KMS-11 (cell line): ENCODE data around the gene ADAM12.

ENCODE experiments used
- H2AFZ ChIP-seq: fragments of 200-600 bp; sonication (generic); 2 replicates; pipeline ENCODE4 v1.6.1; 2016; ENCODE audit warnings: antibody characterized with exemption, mixed run types, low read depth
- H3K27ac ChIP-seq: fragments of 200-600 bp; sonication (generic); 2 replicates; pipeline ENCODE4 v1.6.1; 2016; ENCODE audit warnings: mild to moderate bottlenecking, mixed run types
- H3K27me3 ChIP-seq: fragments of 200-600 bp; sonication (generic); 2 replicates; pipeline ENCODE4 v1.6.1; 2017; ENCODE audit warnings: mild to moderate bottlenecking, low read depth, mixed run types, moderate library complexity; ENCODE audit not compliant: insufficient read depth
- H3K36me3 ChIP-seq: fragments of 200-600 bp; sonication (generic); 2 replicates; pipeline ENCODE4 v1.6.1; 2017; ENCODE audit warnings: mild to moderate bottlenecking, mixed run types; ENCODE audit not compliant: insufficient read depth
- H3K4me1 ChIP-seq: fragments of 200-600 bp; sonication (generic); 2 replicates; pipeline ENCODE4 v1.6.1; 2016; ENCODE audit warnings: mild to moderate bottlenecking, low read depth, mixed run types; ENCODE audit not compliant: poor library complexity, severe bottlenecking
- H3K4me2 ChIP-seq: fragments of 200-600 bp; sonication (generic); 2 replicates; pipeline ENCODE4 v1.7.0; 2016; ENCODE audit warnings: mild to moderate bottlenecking, mixed run types
- H3K4me3 ChIP-seq: fragments of 200-600 bp; sonication (generic); IDR thresholded peaks from 2 replicates; pipeline ENCODE4 v1.6.1; 2017; ENCODE audit warnings: low read depth, low read length, mixed read lengths; ENCODE audit not compliant: insufficient read depth
- H3K79me2 ChIP-seq: fragments of 200-600 bp; sonication (generic); 2 replicates; pipeline ENCODE4 v1.6.1; 2016; ENCODE audit warnings: low read depth, mixed run types; ENCODE audit not compliant: insufficient read depth
- H3K9ac ChIP-seq: fragments of 200-600 bp; sonication (generic); 2 replicates; pipeline ENCODE4 v1.6.1; 2016; ENCODE audit warnings: mild to moderate bottlenecking, mixed run types
- H4K20me1 ChIP-seq: fragments of 200-600 bp; sonication (generic); 2 replicates; pipeline ENCODE4 v1.6.1; 2016; ENCODE audit warnings: mild to moderate bottlenecking, mixed run types; ENCODE audit not compliant: insufficient read depth
- CTCF ChIP-seq: fragments of 200-600 bp; sonication (generic); conservative IDR thresholded peaks from 2 replicates; pipeline ENCODE4 v1.6.1; 2017; ENCODE audit warnings: low read depth, mild to moderate bottlenecking, antibody characterized with exemption, low read length, moderate library complexity, mixed read lengths

Gene ADAM12

GRCh38 chr10:126016882-126017281 is 371.4 kb downstream of the ADAM12 start:
- no peaks in the 10 kb centered on the region for H3K36me3 ChIP-seq
- no peak for TF ChIP-seq CTCF
- no peak overlapping the region for H3K4me2 ChIP-seq
- no peaks in the 10 kb centered on the region for H3K27me3 ChIP-seq
- H3K4me1 ChIP-seq = no peaks in the 10 kb centered on the region
- H3K4me3 ChIP-seq = no peak overlapping the region
- H3K27ac ChIP-seq = no peak overlapping the region
- H4K20me1 ChIP-seq = no peaks in the 10 kb centered on the region
- H3K9ac ChIP-seq = no peak overlapping the region
- no peak overlapping the region for H2AFZ ChIP-seq
- H3K79me2 ChIP-seq = no peaks in the 10 kb centered on the region

GRCh38 chr10:126016156-126016805 is 372.0 kb downstream of the ADAM12 start:
- H3K4me3 ChIP-seq = no peak overlapping the region
- H3K36me3 ChIP-seq = no peaks in the 10 kb centered on the region
- H2AFZ ChIP-seq = no peak overlapping the region
- H3K9ac ChIP-seq = no peak overlapping the region
- no peak overlapping the region for H3K4me2 ChIP-seq
- H3K27ac ChIP-seq = no peak overlapping the region
- H3K27me3 ChIP-seq = no peaks in the 10 kb centered on the region
- no peaks in the 10 kb centered on the region for H3K79me2 ChIP-seq
- H3K4me1 ChIP-seq = no peaks in the 10 kb centered on the region
- no peaks in the 10 kb centered on the region for H4K20me1 ChIP-seq
- no peak for TF ChIP-seq CTCF

- no peaks in the 10 kb centered on the region for H3K36me3 ChIP-seq
- H4K20me1 ChIP-seq = no peaks in the 10 kb centered on the region
- H3K4me2 ChIP-seq = no peak overlapping the region
- H3K9ac ChIP-seq = no peak overlapping the region
- no peaks in the 10 kb centered on the region for H3K4me1 ChIP-seq
- no peak overlapping the region for H3K27ac ChIP-seq
- no peaks in the 10 kb centered on the region for H3K79me2 ChIP-seq
- no peak overlapping the region for H3K4me3 ChIP-seq
- H2AFZ ChIP-seq = no peak overlapping the region
- TF ChIP-seq CTCF = no peak
- H3K27me3 ChIP-seq = no peaks in the 10 kb centered on the region
Observed at GRCh38 chr10:126015413-126015812, 372.9 kb downstream of the ADAM12 start.

- H3K79me2 ChIP-seq = no peaks in the 10 kb centered on the region
- H3K4me2 ChIP-seq = no peak overlapping the region
- H2AFZ ChIP-seq = no peak overlapping the region
- no peaks in the 10 kb centered on the region for H3K4me1 ChIP-seq
- no peak overlapping the region for H3K4me3 ChIP-seq
- H3K36me3 ChIP-seq = no peaks in the 10 kb centered on the region
- no peaks in the 10 kb centered on the region for H3K27me3 ChIP-seq
- H4K20me1 ChIP-seq = no peaks in the 10 kb centered on the region
- TF ChIP-seq CTCF = no peak
- H3K27ac ChIP-seq = no peak overlapping the region
- H3K9ac ChIP-seq = no peak overlapping the region
Observed at GRCh38 chr10:126014309-126014708, 374.0 kb downstream of the ADAM12 start.
